Mesenchymal stem cell (in vitro differentiated cells and primary cell): ENCODE results near the gene UBE2E1.
"Not testable (repeated sequence)": the region's sequence is repeated elsewhere in the genome, so short reads cannot be mapped to it uniquely, and the experiment has no call there.

Experiments used
- DNase-seq: peaks from one replicate; pipeline ENCODE4 v3.0.0-alpha.2; 2013
- H2AFZ ChIP-seq: one replicate; pipeline ENCODE4 v1.6.1; 2013; ENCODE audit warnings: low read depth, mild to moderate bottlenecking, control low read depth, inconsistent platforms, low read length, moderate library complexity
- H2AK5ac ChIP-seq: 2 replicates; pipeline ENCODE4 v1.6.1; 2013; ENCODE audit warnings: low read length, moderate library complexity, mild to moderate bottlenecking, inconsistent platforms; ENCODE audit not compliant: severe bottlenecking
- H2BK120ac ChIP-seq: one replicate; pipeline ENCODE4 v1.6.1; 2013; ENCODE audit warnings: low read depth, mild to moderate bottlenecking, inconsistent platforms, low read length, moderate library complexity
- H2BK12ac ChIP-seq, 2 experiments: one replicate each; pipeline ENCODE4 v1.6.1; 2013; ENCODE audit warnings: inconsistent platforms in 2 of 2, low read length in 2 of 2, mild to moderate bottlenecking in 2 of 2, moderate library complexity in 2 of 2, control low read depth in 1 of 2
- H2BK15ac ChIP-seq: one replicate; pipeline ENCODE4 v1.6.1; 2013; ENCODE audit warnings: mild to moderate bottlenecking, low read depth, inconsistent platforms; ENCODE audit not compliant: poor library complexity, severe bottlenecking
- H2BK5ac ChIP-seq: 2 replicates; pipeline ENCODE4 v1.6.1; 2013; ENCODE audit warnings: low read depth, mild to moderate bottlenecking, low read length, control low read depth, inconsistent platforms; ENCODE audit not compliant: poor library complexity, severe bottlenecking
- H3K14ac ChIP-seq, 2 experiments: one replicate each; pipeline ENCODE4 v1.6.1; 2013; ENCODE audit warnings: inconsistent platforms in 2 of 2, low read length in 2 of 2, control low read depth in 1 of 2, mild to moderate bottlenecking in 1 of 2, moderate library complexity in 1 of 2
- H3K18ac ChIP-seq, 2 experiments: one replicate each; pipeline ENCODE4 v1.6.1; 2013; ENCODE audit warnings: inconsistent platforms in 2 of 2, low read length in 2 of 2, control low read depth in 1 of 2, low read depth in 1 of 2, mild to moderate bottlenecking in 1 of 2
- H3K23ac ChIP-seq, 2 experiments: one replicate each; pipeline ENCODE4 v1.6.1; 2013; ENCODE audit warnings: inconsistent platforms in 2 of 2, low read length in 2 of 2, mild to moderate bottlenecking in 2 of 2, moderate library complexity in 2 of 2, control low read depth in 1 of 2
- H3K27ac ChIP-seq: 2 replicates; pipeline ENCODE4 v1.5.1; 2013; ENCODE audit warnings: mild to moderate bottlenecking, moderate library complexity, low read length, control low read depth, inconsistent platforms; ENCODE audit not compliant: poor library complexity, severe bottlenecking
- H3K27me3 ChIP-seq, 2 experiments: 2 replicates each; pipeline versions ENCODE4 v1.6.1 to v1.7.0; 2013; ENCODE audit warnings: low read length in 2 of 2, mild to moderate bottlenecking in 2 of 2, moderate library complexity in 2 of 2, control low read depth in 1 of 2, inconsistent platforms in 1 of 2; ENCODE audit not compliant: control insufficient read depth in 1 of 2, insufficient read depth in 1 of 2
- H3K36me3 ChIP-seq, 2 experiments: 2 replicates each; pipeline versions ENCODE4 v1.6.1 to v1.7.0; 2013; ENCODE audit warnings: low read length in 2 of 2, control low read depth in 1 of 2, inconsistent platforms in 1 of 2, low read depth in 1 of 2, mild to moderate bottlenecking in 1 of 2; ENCODE audit not compliant: insufficient read depth in 2 of 2, control insufficient read depth in 1 of 2
- H3K4ac ChIP-seq, 2 experiments: one replicate each; pipeline ENCODE4 v1.6.1; 2013; ENCODE audit warnings: inconsistent platforms in 2 of 2, low read length in 2 of 2, mild to moderate bottlenecking in 2 of 2, moderate library complexity in 2 of 2, control low read depth in 1 of 2, low read depth in 1 of 2
- H3K4me1 ChIP-seq: 2 replicates; pipeline ENCODE4 v1.6.1; 2013; ENCODE audit warnings: low read depth, low read length, control low read depth; ENCODE audit not compliant: control insufficient read depth, insufficient read depth
- H3K4me2 ChIP-seq: 2 replicates; pipeline ENCODE4 v1.6.1; 2013; ENCODE audit warnings: low read length, mild to moderate bottlenecking, inconsistent platforms; ENCODE audit not compliant: poor library complexity, severe bottlenecking
- H3K4me3 ChIP-seq, 2 experiments: 2 replicates each; pipeline versions ENCODE4 v1.5.1 to v1.7.0; 2013; ENCODE audit warnings: low read length in 2 of 2, mild to moderate bottlenecking in 2 of 2, control low read depth in 1 of 2, low read depth in 1 of 2; ENCODE audit not compliant: insufficient read depth in 1 of 2
- H3K79me1 ChIP-seq: replicated peaks from 2 replicates; pipeline ENCODE4 v1.6.1; 2013; ENCODE audit warnings: mild to moderate bottlenecking, control low read depth, low read length, inconsistent platforms; ENCODE audit not compliant: poor library complexity, severe bottlenecking
- H3K9ac ChIP-seq: 2 replicates; pipeline ENCODE4 v1.7.0; 2013; ENCODE audit warnings: mild to moderate bottlenecking, low read length, moderate library complexity
- H3K9me3 ChIP-seq: 2 replicates; pipeline ENCODE4 v1.7.0; 2013; ENCODE audit warnings: mild to moderate bottlenecking, low read length; ENCODE audit not compliant: control insufficient read depth
- H4K8ac ChIP-seq: one replicate; pipeline ENCODE4 v1.6.1; 2013; ENCODE audit warnings: inconsistent platforms, mild to moderate bottlenecking, low read length, moderate library complexity
- H4K91ac ChIP-seq: one replicate; pipeline ENCODE4 v1.6.1; 2013; ENCODE audit warnings: mild to moderate bottlenecking, low read length, inconsistent platforms
- WGBS: methylation state at CpG from one replicate; pipeline ENCODE4 v1.1.7; 2013; ENCODE audit warnings: mixed read lengths; 5-methylcytosine and 5-hydroxymethylcytosine counted together

Gene UBE2E1

DNA sequence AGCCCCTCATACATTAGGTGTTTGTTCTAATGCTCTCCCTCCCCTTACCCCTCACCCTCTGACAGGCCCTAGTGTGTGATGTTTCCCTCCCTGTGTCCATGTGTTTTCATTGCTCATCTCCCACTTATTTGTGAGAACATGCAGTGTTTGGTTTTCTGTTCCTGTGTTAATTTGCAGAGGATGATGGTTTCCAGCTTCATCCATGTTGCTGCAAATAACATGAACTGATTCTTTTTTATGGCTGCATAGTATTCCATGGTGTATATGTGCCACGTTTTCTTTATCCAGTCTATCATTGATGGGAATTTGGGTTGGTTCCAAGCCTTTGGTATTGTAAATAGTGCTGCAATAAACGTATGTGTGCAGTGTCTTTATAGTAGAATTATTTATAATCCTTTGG, 43.7 kb downstream of the UBE2E1 start:
- peaks cover 17% of the 10 kb centered on the region for H3K79me1 ChIP-seq
- H3K14ac ChIP-seq, H2BK15ac ChIP-seq, H4K8ac ChIP-seq, H3K9ac ChIP-seq, H3K36me3 ChIP-seq, DNase-seq, H3K4me3 ChIP-seq, H3K4me2 ChIP-seq, H3K23ac ChIP-seq, H3K18ac ChIP-seq, H2AK5ac ChIP-seq, H2BK12ac ChIP-seq, H2BK5ac ChIP-seq, H3K27ac ChIP-seq, H3K4me1 ChIP-seq, H2BK120ac ChIP-seq, H3K27me3 ChIP-seq, H2AFZ ChIP-seq, H4K91ac ChIP-seq, H3K9me3 ChIP-seq, H3K4ac ChIP-seq: not testable (repeated sequence)
- 96% methylated on average over 2 of the region's 2 CpGs for WGBS

GRCh38 chr3:23856286-23856685, 50.5 kb downstream of the UBE2E1 start:
- H4K91ac ChIP-seq: no peak overlapping the region
- H3K14ac ChIP-seq: no peak overlapping the region
- no peak overlapping the region for H3K23ac ChIP-seq
- H3K27me3 ChIP-seq: no peaks in the 10 kb centered on the region
- no peak overlapping the region for H2BK5ac ChIP-seq
- no peak overlapping the region for H3K18ac ChIP-seq
- H2AFZ ChIP-seq: no peak overlapping the region
- no peaks in the 10 kb centered on the region for H3K9me3 ChIP-seq
- H2AK5ac ChIP-seq: peak overlapping the region; percentile 37
- H3K36me3 ChIP-seq: peaks cover 0 to 7% of the 10 kb centered on the region in 2 experiments
- no peak overlapping the region for H2BK120ac ChIP-seq
- no peak overlapping the region for H3K27ac ChIP-seq
- no peak overlapping the region for H2BK12ac ChIP-seq
- H3K9ac ChIP-seq: no peak overlapping the region
- 88% methylated on average over 2 of the region's 3 CpGs for WGBS
- no peak overlapping the region for H4K8ac ChIP-seq
- H3K4me1 ChIP-seq: peaks cover 13% of the 10 kb centered on the region
- H3K79me1 ChIP-seq: peaks cover 26% of the 10 kb centered on the region
- no peak overlapping the region for H3K4ac ChIP-seq
- H2BK15ac ChIP-seq: no peak overlapping the region
- DNase-seq: peak; percentile 51
- no peak overlapping the region for H3K4me3 ChIP-seq
- no peak overlapping the region for H3K4me2 ChIP-seq

GRCh38 chr3:23859012-23859743, 53.4 kb downstream of the UBE2E1 start:
- no CpG with 5 or more reads among the region's 1 CpG for WGBS

GRCh38 chr3:23859839-23860382, 54.2 kb downstream of the UBE2E1 start:
- no peak overlapping the region for H4K8ac ChIP-seq
- no peak overlapping the region for H3K4me3 ChIP-seq
- peaks cover 11% of the 10 kb centered on the region for H3K4me1 ChIP-seq
- H3K18ac ChIP-seq: no peak overlapping the region
- H2BK5ac ChIP-seq: no peak overlapping the region
- H2BK15ac ChIP-seq: no peak overlapping the region
- no peaks in the 10 kb centered on the region for H3K9me3 ChIP-seq
- 97% methylated on average over 7 of the region's 7 CpGs for WGBS
- H3K36me3 ChIP-seq: peaks cover 9 to 11% of the 10 kb centered on the region in 2 experiments
- H2AFZ ChIP-seq: no peak overlapping the region
- H2AK5ac ChIP-seq: no peak overlapping the region
- H3K4ac ChIP-seq: peak overlapping the region in 1 of 2 experiments; percentile 16
- H3K27ac ChIP-seq: no peak overlapping the region
- H3K4me2 ChIP-seq: no peak overlapping the region
- H2BK12ac ChIP-seq: no peak overlapping the region
- no peak overlapping the region for H3K9ac ChIP-seq
- no peak overlapping the region for H2BK120ac ChIP-seq
- DNase-seq: no peak
- peaks cover 31% of the 10 kb centered on the region for H3K79me1 ChIP-seq
- no peak overlapping the region for H4K91ac ChIP-seq
- no peaks in the 10 kb centered on the region for H3K27me3 ChIP-seq
- H3K14ac ChIP-seq: peak overlapping the region in 1 of 2 experiments; percentile 79
- peak overlapping the region in 1 of 2 experiments; percentile 9 for H3K23ac ChIP-seq

More at GRCh38 chr3:23859012-23859743, 53.4 kb downstream of the UBE2E1 start:
- H3K4me3 ChIP-seq: no peak overlapping the region
- no peak overlapping the region for H4K91ac ChIP-seq
- peaks cover 29% of the 10 kb centered on the region for H3K79me1 ChIP-seq
- H3K9ac ChIP-seq: no peak overlapping the region
- no peaks in the 10 kb centered on the region for H3K27me3 ChIP-seq
- H2BK12ac ChIP-seq: peak overlapping the region in 1 of 2 experiments; percentile 54
- H2BK15ac ChIP-seq: no peak overlapping the region
- H3K4me1 ChIP-seq: peaks cover 10% of the 10 kb centered on the region
- peaks cover 9 to 11% of the 10 kb centered on the region in 2 experiments for H3K36me3 ChIP-seq
- no peak overlapping the region for H2AFZ ChIP-seq
- no peak overlapping the region for H2BK120ac ChIP-seq
- no peaks in the 10 kb centered on the region for H3K9me3 ChIP-seq
- H3K4ac ChIP-seq: no peak overlapping the region
- no peak overlapping the region for H4K8ac ChIP-seq
- H3K14ac ChIP-seq: no peak overlapping the region
- H3K27ac ChIP-seq: no peak overlapping the region
- no peak overlapping the region for H2BK5ac ChIP-seq
- H3K23ac ChIP-seq: no peak overlapping the region
- H2AK5ac ChIP-seq: peak overlapping the region; percentile 13
- DNase-seq: peak; percentile 54
- no peak overlapping the region for H3K4me2 ChIP-seq
- H3K18ac ChIP-seq: peak overlapping the region in 1 of 2 experiments; percentile 18
